Subcutaneous abdominal adipose tissue (tissue), 5 donors: ENCODE measurements around the gene DENND6B.

Experiments used
- H3K27ac ChIP-seq: one replicate; pipeline ENCODE4 v1.7.0; 2013; ENCODE audit warnings: low read depth, mild to moderate bottlenecking, inconsistent platforms, low read length, moderate library complexity
- H3K27me3 ChIP-seq, 5 donors: one replicate each; pipeline ENCODE4 v1.7.0; 2013; ENCODE audit warnings: low read length in 5 of 5, inconsistent platforms in 1 of 5; ENCODE audit not compliant: control insufficient read depth in 5 of 5, insufficient read depth in 4 of 5
- H3K36me3 ChIP-seq, 5 donors: one replicate each; pipeline ENCODE4 v1.7.0; 2013; ENCODE audit warnings: low read length in 5 of 5; ENCODE audit not compliant: control insufficient read depth in 5 of 5, insufficient read depth in 5 of 5
- H3K4me1 ChIP-seq, 5 donors: one replicate each; pipeline ENCODE4 v1.7.0; 2013; ENCODE audit warnings: low read length in 5 of 5, mild to moderate bottlenecking in 3 of 5, moderate library complexity in 1 of 5; ENCODE audit not compliant: control insufficient read depth in 5 of 5, insufficient read depth in 5 of 5
- H3K4me3 ChIP-seq, 5 donors: one replicate each; pipeline ENCODE4 v1.7.0; 2013; ENCODE audit warnings: low read length in 5 of 5, low read depth in 1 of 5
- H3K9ac ChIP-seq, 5 donors: one replicate each; pipeline ENCODE4 v1.7.0; 2013; ENCODE audit warnings: low read length in 5 of 5, mild to moderate bottlenecking in 4 of 5, moderate library complexity in 3 of 5
- H3K9me3 ChIP-seq, 5 donors: one replicate each; pipeline ENCODE4 v1.7.0; 2013; ENCODE audit warnings: low read length in 5 of 5; ENCODE audit not compliant: control insufficient read depth in 5 of 5
- donor health status: healthy.
- donor health status: healthy.
- donor health status: healthy.
- donor health status: healthy.
- donor health status: healthy.

The DENND6B gene

GRCh38 chr22:50310031-50310722 is 16.6 kb downstream of the DENND6B start:
- H3K36me3 ChIP-seq: peaks cover 0 to 8% (median 0%) of the 10 kb centered on the region in 5 donors
- H3K27ac ChIP-seq: no peak overlapping the region
- H3K4me3 ChIP-seq: no peak overlapping the region
- H3K4me1 ChIP-seq: peaks cover 7 to 58% (median 50%) of the 10 kb centered on the region in 5 donors
- no peak overlapping the region for H3K9ac ChIP-seq
- H3K9me3 ChIP-seq: no peaks in the 10 kb centered on the region
- no peaks in the 10 kb centered on the region for H3K27me3 ChIP-seq

- Histone ChIP-seq H3K9ac (peak overlapping the region in 1 of 5 donors; percentile 59), H3K4me1 (peaks cover 7 to 58% (median 50%) of the 10 kb centered on the region in 5 donors), H3K9me3 (no peaks in the 10 kb centered on the region), H3K27me3 (no peaks in the 10 kb centered on the region), H3K36me3 (peaks cover 0 to 8% (median 0%) of the 10 kb centered on the region in 5 donors), H3K4me3 (no peak overlapping the region), H3K27ac (no peak overlapping the region)
Measured at GRCh38 chr22:50309601-50309991, 17.2 kb downstream of the DENND6B start.

GRCh38 chr22:50308986-50309600 is 17.7 kb downstream of the DENND6B start:
- peaks cover 0 to 9% (median 0%) of the 10 kb centered on the region in 5 donors for H3K36me3 ChIP-seq
- H3K27ac ChIP-seq: peak overlapping the region; percentile 57
- H3K9ac ChIP-seq: peak overlapping the region in 3 of 5 donors; percentile 15 to 59 (median 53)
- H3K9me3 ChIP-seq: no peaks in the 10 kb centered on the region
- H3K4me3 ChIP-seq: peak overlapping the region in 1 of 5 donors; percentile 17
- peaks cover 7 to 57% (median 49%) of the 10 kb centered on the region in 5 donors for H3K4me1 ChIP-seq
- H3K27me3 ChIP-seq: no peaks in the 10 kb centered on the region

- H3K4me3 ChIP-seq: peak overlapping the region in 2 of 5 donors; percentile 17 to 42
Measured at GRCh38 chr22:50308597-50308935, 18.2 kb downstream of the DENND6B start.

GRCh38 chr22:50307890-50308596 is 18.8 kb downstream of the DENND6B start:
- H3K27me3 ChIP-seq: no peaks in the 10 kb centered on the region
- H3K4me1 ChIP-seq: peaks cover 8 to 65% (median 54%) of the 10 kb centered on the region in 5 donors
- H3K27ac ChIP-seq: peak overlapping the region; percentile 57
- peak overlapping the region in 2 of 5 donors; percentile 2 to 42 for H3K4me3 ChIP-seq
- no peaks in the 10 kb centered on the region for H3K9me3 ChIP-seq
- H3K9ac ChIP-seq: peak overlapping the region in 2 of 5 donors; percentile 35 to 53
- H3K36me3 ChIP-seq: peaks cover 0 to 10% (median 0%) of the 10 kb centered on the region in 5 donors

More at GRCh38 chr22:50308597-50308935, 18.2 kb downstream of the DENND6B start:
- Histone ChIP-seq H3K9me3 (no peaks in the 10 kb centered on the region), H3K9ac (peak overlapping the region in 2 of 5 donors; percentile 53 to 59), H3K36me3 (peaks cover 0 to 10% (median 0%) of the 10 kb centered on the region in 5 donors), H3K27me3 (no peaks in the 10 kb centered on the region), H3K4me1 (peaks cover 7 to 60% (median 50%) of the 10 kb centered on the region in 5 donors), H3K27ac (peak overlapping the region; percentile 57)

GRCh38 chr22:50306753-50307749 is 19.8 kb downstream of the DENND6B start, which contains the start of gene PLXNB2:
PLXNB2 (minus strand) TSS chr22:50307646; CDS start chr22:50290584, 17,062 bp downstream.
- Histone ChIP-seq H3K9me3 (no peaks in the 10 kb centered on the region), H3K4me1 (peaks cover 8 to 75% (median 64%) of the 10 kb centered on the region in 5 donors), H3K27ac (peak within 1 kb of the TSS; percentile 94), H3K4me3 (peak within 1 kb of the TSS; percentile 35 to 88 (median 82)), H3K27me3 (no peaks in the 10 kb centered on the region), H3K36me3 (peaks cover 0 to 8% (median 0%) of the 10 kb centered on the region in 5 donors), H3K9ac (peak within 1 kb of the TSS in 4 of 5 donors; percentile 87 to 94 (median 90))

- Histone ChIP-seq H3K4me1 (peaks cover 8 to 85% (median 74%) of the 10 kb centered on the region in 5 donors), H3K9ac (peak overlapping the region; percentile 56 to 94 (median 88)), H3K36me3 (peaks cover 0 to 5% (median 0%) of the 10 kb centered on the region in 5 donors), H3K27ac (peak overlapping the region; percentile 94), H3K4me3 (peak overlapping the region; percentile 64 to 88 (median 82)), H3K9me3 (no peaks in the 10 kb centered on the region), H3K27me3 (no peaks in the 10 kb centered on the region)
Measured at GRCh38 chr22:50305923-50306566, 20.8 kb downstream of the DENND6B start.

GRCh38 chr22:50305393-50305922 is 21.4 kb downstream of the DENND6B start:
- H3K9ac ChIP-seq: peak overlapping the region in 4 of 5 donors; percentile 56 to 94 (median 77)

More at GRCh38 chr22:50305393-50305922, 21.4 kb downstream of the DENND6B start:
- peaks cover 8 to 91% (median 80%) of the 10 kb centered on the region in 5 donors for H3K4me1 ChIP-seq
- peaks cover 0 to 8% (median 0%) of the 10 kb centered on the region in 5 donors for H3K36me3 ChIP-seq
- no peaks in the 10 kb centered on the region for H3K9me3 ChIP-seq
- no peaks in the 10 kb centered on the region for H3K27me3 ChIP-seq
- H3K27ac ChIP-seq: peak overlapping the region; percentile 94
- peak overlapping the region; percentile 40 to 88 (median 82) for H3K4me3 ChIP-seq
